OCI-M2 (cell line): ENCODE measurements around the gene ZNF716.
"Not testable (repeated sequence)": the region's sequence is repeated elsewhere in the genome, so short reads cannot be mapped to it uniquely, and the experiment has no call there.

ENCODE experiments used
- DNase-seq: peaks from one replicate; lab custom pipeline; 2025; ENCODE audit not compliant: unreplicated experiment; lab: John Stamatoyannopoulos, UW

The ZNF716 gene

DNA sequence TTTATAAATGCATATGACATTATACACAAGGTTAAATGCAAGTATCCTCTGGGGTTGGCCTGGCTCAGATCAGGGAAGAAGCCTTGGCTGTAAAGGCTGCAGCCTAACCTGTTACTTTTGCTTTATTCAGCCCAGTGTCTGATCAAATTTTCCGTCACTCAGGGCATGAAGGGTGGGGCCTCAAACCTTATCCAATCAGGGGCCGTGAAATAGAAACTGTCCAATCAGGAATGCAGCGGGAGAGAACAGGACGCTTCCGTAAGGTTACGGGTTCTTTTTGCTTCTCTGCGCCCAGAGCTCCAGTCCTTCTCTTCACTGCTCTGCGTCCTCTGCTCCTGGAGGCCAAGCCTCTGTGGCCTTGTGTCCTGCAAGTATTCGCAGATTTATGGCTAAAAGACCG, at the start of gene ZNF716:
Gene ZNF716 (plus strand): TSS at position 274 of the 400 bp plus-strand sequence. CDS start 112 bp downstream, at position 386.
- no peak for DNase-seq

DNA sequence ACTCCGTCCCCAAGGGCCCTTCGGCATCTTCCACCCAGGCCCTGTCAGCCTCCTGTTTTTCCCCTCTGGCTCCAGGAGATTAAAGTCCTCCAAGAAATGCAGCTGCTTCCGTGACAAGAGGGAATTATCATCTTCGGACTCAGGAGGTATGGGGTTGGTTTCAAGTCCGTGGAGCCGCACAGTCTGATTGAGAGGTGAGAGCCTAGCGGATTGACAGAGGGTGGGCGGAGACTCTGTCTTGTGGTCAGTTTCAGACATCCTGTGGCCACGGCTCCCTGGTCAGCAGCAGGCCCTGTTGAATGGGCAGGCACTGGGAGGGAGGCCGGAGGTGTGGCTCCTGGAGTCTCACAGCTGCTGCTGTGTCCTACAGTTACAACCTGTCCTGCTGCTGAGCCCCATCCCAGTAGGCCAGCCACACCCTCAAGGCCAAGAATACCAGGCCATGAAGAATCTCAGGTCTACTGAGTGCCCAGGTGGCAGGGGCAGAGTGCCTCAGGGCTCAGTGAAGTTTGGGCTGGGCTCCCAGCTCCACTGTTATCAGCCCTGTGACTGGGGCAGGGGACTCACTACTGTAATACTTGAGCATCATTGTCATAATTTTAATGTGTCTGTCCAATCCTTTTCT, 49.3 kb upstream of the ZNF716 start:
- DNase-seq, result no peak

DNA sequence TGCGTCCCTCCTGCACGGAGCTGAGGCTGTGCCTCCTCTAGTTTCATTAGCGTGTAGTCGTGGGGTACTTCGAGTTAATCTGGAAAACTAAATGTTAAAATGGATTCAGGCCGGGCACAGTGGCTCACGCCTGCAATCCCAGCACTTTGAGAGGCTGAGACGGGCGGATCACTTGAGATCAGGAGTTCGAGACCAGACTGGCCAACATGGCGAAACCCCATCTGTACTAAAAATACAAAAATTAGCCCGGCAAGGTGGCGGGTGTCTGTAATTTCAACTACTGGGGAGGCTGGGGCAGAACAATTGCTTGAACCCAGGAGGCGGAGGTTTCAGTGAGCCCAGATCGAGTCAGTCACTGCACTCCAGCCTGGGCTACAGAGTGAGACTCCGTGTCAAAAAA, 46.9 kb upstream of the ZNF716 start:
- not testable (repeated sequence) for DNase-seq

DNA sequence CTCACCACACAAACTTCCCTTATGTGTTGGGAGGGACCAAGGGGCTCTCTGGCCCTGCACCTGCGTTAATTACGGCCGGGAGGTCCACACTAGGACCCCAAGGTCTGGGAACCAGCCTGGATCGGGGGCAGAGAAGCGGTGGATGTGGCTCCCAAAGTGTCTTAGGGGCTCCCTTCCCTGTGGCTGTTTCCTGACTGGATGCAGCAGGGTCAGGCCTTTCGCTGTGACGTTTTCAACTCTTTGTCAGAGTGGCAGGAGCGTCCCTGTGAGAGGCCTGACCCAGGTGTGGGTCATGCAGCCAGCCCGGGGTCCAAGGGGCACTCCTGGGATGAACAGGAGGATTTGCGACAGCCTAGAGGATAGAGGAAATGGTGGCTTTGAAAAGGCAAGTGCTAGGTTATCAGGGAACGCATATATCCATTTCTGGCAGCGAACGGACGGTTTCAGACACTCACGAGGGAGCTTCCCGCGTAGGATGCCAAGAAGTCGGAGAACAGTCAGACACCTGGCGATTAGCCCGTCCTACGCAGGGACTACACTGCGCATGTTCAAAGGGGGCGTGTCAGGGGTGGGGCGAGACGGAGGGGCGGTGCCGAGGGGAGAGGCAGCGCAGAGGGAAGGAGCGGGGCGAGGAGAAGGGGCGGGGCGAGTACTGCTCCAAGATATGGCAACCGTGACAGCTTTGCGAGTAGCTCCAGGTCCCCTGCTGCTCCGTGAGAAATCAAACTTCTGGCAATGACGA, 46.2 kb upstream of the ZNF716 start:
- DNase-seq, result no peak

DNA sequence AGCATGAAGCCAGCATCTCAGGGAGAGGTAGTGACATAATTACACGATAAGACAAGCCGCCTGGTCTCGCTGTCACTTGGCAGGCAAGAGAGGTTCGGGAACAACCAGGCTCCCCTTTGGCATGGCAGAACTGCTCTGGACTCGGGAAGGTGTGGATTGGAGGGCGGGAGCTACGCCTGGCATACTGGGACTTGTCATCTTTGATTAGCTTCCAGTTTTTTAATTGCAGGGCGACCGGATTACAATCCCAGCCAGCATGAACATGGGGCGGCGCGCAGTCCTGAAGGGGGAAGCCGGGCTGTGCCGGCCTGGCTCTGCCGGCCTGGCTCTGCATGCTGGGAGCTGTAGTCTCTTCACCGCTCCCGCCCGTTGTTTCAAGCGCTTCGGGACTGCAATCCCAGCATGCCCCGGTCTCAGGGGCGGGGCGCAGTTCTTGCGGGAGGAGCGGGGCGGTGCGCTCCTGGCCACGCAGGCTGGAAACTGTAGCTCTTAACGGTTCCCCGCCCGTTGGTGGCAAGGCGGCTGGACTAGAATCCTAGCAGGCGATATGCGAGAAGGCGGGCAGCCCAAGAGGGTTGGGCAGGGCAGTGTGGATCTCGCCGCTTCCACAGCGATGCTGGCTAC, 45.5 kb upstream of the ZNF716 start:
- DNase-seq, result no peak

DNA sequence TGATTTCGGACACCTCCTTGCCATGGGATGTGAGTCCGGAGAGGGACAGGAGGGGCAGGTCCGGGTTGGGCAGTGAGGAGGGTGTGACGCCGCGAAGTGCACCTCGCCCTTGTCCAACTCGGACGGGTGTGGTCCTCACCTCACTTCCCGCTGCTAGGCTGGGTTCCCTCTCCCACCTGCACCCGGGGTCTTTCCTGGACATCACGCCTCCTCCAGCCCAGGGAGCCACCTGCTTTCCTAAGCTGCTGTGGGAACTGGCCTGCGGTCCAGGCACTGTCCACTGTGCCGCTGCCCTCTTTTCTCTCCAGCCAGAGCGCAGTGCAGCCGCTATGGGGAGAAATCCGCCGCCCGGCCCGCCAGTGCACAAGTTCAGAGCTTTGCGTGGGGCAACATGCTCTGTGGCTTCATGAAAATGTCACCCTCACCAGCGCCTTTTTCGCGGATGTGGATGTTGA, 45.0 kb upstream of the ZNF716 start:
- DNase-seq, result no peak

DNA sequence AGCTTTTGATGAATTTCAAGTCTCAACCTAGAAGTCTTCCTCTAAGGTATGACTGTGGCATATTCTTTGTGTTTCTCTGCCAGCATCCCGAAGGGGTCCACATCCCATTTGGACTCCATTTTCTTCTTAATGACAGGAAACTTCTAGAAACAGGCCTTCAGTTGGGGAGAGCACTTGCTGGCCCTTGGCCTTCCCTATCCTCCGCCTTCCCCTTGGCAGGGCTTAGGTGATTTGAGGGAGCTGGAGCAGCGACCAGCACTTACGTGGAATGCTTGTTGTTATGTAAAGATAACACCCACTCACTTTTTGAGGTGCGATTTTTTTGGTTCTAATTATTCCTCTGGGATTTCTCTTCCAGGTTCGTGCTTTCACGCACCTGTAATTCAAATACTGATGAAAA, 42.9 kb upstream of the ZNF716 start:
- no peak for DNase-seq

DNA sequence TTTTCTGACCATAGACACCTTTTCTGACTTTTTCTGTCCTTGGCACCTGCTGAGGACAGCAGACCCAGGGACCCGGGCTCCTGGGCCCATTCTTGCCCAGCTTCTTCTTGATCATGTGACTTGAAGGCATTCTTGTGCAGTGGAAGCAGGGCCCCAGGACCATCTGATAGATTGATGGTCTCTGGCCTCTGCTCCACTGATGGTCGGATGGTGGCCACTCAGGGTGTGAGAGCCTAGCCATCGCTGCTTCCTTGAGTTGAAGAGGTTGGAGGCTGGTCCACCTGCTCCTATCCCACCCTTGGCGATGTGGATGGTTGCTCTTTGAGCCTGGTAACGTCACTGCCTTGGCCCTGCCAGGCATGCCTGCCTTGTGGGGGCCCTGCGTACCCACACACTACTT, 37.8 kb upstream of the ZNF716 start:
- DNase-seq, result no peak

DNA sequence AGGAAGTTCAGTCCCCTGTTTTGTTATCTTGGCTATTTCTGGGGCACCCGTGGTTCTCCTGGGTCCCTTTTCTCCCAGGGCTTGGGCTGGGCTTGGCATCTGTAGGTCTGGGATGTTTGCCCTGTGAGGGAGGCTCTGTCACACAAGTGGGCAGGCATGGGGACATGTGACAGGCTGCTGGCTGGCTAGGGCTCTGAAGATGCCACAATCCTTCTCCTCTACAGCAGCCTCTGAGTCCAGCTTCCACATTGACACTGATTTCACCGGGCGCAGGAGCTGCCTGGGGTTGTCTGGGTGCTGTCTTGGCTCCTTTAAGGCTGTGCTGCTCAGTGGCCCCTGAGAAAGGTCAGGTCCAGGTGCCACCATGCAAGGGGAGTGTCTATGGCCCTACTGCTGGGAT, 37.4 kb upstream of the ZNF716 start:
- no peak for DNase-seq

DNA sequence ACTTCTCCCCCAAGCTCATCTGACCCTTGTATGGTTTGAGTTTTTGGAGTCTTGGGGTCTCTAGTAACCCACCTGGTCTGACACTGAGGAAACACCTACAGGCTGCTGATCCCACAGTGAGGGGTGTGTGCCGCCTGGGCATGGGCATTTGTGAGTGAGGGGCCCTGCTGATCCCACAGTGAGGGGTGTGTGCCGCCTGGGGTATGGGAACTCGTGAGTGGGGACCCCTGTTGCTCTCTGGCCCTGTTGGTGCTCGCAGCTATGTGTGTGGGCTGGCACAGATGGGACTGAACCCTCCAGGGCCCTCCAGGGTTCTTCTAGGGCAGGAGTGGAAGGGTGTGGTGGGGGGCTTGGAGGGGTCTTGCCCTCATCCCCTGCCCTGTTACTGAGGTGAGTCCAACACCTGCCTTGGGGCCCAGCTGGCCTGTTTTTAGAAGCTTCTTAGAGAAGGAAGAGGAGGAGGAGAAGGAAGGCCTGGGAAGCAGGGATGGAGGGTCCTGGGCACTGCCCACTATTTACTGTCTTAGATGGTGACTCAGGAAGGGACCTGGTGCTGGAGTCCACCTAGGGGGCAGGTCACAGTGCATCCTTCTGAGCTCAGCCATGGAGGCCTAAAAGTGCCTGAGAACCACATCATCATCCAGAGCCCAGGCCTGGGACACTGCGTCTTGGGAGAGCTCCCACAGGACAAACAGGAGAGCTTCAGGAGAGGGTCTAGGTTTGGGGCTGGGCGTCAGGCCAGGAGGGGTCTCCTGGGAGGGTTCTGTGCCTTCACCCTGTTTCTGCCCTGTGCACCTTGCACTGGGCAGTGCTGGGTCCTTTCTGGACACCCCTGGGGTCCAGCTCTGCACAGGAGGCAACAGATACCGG, 36.2 kb upstream of the ZNF716 start:
- DNase-seq, result no peak

DNA sequence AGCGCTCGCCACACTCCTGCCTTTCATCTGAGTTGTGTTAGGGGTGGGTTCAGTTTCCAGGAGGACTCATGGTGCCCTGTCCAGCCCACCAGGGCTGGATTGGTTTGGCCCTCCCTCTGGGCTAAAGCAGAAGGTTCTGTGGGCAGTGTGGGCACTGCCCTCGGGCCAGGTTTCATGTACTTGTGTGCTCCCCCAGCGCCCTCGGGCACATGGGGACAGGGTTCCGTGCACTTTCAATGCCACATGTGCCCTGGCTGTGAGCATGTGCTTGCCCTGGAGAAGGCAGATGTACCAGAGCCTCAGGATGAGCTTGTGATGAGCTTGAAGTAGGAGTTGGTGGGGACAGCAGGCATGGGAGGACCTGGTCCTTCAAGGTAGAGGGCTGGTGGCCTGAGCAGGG, 35.6 kb upstream of the ZNF716 start:
- no peak for DNase-seq

DNA sequence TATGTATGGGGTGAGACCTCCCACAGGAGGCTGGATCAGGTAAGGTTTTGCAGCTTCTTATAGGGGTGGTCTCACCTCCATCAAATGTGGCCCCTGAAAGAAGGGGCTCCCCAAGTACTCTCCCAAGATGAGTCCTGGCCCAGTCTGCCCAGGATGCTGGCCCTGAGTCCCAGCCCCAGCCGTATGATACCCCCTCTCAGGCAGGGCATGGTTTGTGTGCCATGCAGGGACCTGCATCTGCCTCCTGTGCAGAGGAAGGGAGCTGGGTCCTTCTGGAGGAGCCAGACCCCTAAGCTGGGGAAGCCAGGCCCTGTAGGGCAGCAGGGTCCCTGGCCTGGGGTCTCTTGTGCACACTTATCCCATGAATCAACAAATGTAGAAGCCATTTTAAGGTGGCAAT, 35.1 kb upstream of the ZNF716 start:
- DNase-seq, result no peak

DNA sequence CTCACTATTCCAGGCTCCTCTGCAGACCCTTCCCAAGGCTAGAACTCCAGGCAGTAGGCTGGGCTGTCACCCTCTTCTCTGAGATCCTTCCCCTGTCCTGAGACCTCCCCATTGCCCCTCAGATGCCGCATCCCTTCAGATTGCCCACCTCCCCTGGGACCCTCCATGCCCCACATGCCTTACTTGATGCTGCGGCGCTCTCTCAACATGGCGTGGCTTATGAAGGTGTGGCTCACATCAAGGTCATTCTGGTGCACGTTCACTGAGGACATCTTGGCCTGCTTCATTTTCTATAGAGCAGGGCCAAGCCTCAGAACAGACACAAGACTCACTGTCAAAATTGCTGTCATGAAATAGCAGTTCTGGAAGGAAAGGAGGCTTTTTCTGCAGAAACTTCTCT, 34.7 kb upstream of the ZNF716 start:
- DNase-seq, result no peak

DNA sequence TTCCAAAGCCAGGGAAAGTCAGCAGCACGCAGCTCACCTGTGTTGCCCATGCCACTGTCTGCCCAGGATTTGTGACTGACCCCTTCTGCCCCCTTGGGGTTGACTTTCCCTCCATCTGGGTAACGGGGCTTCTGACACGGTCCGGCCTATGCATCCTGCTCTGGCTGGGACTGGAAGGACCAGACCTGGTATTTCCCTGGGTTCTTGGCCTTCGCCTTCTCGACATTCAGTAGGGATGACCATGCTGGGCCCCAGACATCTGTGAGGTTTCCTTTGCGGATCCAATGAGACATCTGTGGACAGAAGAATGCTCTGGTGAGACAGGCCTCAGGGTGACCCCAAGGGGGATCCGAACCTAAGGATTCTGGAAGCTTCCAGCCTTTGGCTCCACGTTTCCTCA, 34.2 kb upstream of the ZNF716 start:
- no peak for DNase-seq

DNA sequence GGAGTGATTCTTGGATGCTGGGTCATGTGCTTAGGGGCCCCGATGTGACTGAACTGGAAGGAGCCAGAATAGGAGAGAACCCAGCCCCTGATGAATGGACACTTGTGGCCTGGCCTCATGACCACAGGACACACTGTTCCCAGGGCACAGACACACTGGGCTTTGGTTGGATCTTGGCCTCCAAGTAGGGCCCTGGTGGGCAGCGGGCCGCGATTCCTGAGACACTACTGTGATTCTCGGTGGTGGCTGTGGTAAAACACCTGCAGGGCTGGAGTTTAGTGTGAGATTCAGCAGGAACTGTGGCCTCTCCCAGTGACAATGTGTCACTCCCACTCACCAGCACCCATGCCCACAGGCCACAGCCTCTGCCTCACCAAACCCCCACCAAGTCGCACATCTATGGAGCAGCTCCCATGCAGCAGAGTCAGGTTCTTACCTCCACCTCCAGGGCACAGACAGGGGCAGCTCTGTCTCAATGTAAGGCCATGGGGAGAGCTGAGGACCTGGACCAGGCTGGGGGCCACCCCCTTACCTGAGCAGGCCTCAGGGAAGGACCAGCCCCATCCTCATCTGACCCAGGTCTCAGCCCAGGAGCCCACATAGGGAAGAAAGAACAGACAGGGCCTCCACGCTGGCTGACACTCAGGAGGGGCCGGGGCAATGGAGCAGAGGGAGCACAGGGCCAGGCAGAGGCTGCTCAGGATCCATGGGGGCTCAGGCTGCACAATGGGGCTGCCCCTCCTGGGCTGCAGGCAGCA, 33.2 kb upstream of the ZNF716 start:
- no peak for DNase-seq

DNA sequence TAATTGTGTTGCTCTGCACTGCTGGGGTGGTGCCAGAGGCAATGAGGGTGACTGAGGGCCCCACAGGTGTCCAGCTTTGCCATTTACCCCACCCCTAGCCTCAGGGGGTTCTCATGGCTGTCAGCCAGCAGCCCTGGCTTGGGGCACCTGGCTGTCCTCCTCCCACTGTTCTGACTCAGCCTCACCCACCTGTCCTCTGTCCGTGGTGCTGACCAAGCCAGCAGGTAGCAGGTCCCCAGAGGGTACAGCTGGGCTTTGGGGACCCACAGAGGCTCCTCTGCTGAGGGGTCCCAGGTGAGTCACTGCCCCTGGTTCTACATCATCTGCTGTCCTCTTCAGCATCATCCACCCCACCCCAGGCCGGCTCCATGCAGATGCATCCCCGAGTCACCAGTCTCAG, 32.2 kb upstream of the ZNF716 start:
- DNase-seq, result no peak

DNA sequence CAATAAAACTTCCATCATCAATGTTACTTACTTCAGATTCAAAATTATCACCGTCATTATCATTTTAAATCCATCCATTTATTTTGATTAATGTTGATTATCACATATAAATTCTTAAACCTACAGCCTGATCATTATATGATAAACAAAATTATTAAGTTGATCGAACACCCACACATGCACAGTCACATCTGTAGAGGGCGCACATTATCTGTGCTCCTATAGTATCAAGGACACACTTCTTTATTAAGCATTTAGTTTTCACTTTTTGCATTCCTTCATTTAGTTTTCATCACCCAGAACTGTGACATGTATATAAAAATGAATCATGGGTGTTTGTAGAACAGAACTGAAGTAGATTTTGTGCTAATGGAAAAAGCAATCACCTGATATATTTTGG, 26.2 kb upstream of the ZNF716 start:
- no peak for DNase-seq

DNA sequence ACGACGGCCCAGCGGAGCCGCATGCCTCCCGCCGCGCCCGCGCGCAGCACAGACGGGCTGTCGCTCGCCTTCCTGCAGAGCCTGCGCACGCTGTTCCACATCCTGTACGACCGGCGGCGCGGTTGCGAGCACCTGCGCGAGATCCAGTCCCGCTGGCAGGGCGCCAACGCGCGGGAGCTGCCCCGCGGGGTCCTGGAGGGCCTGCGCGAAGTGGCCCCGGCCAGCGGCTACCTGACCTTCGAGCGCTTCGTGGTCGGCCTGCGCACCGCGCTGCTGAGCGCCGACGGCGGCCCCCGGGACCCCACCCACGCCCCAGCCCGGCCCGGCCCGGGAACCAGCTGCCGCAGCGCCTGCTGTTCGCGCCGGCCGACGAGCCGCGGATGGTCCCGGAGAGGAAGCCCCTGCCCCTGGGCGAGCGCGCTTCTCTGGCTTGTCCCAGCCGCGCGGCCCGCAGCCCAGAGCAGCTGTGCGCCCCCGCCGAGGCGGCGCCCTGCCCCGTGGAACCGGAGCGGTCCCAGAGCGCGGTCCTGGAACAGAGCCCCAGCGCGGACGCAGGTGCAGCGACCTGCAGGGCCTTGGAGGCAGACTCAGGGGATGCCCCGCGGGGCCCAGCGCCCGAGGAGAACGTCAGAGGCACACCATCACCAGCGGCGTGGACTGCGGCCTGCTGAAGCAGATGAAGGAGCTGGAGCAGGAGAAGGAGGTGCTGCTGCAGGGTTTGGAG, 25.3 kb upstream of the ZNF716 start:
- DNase-seq, result no peak

DNA sequence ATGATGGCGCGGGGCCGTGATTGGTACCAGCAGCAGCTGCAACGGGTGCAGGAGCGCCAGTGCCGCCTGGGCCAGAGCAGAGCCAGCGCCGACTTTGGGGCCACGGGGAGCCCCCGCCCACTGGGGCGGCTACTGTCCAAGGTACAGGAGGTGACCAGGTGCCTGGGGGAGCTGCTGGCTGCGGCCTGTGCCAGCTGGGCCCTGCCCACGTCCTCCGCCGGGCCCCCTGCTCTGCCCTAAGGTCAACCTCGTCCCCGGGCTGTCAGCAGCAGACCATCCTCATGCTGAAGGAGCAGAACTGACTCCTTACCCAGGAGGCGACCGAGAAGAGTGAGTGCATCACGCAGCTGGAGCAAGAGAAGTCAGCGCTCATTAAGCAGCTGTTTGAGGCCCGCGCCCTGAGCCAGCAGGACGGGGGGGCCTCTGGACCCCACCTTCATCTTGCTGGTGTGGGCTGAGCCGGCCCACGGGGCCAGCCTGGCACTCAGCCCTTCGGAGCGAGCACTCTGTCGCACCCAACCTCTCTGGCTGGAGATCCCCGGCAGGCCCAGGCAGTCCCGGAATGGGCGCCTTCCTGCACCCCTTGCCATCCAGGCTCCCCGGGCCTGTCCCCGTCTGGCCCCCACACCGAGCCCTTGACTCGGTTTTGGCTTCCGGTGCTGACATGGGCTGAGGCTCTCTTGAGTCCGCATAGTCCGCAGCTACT, 24.6 kb upstream of the ZNF716 start:
- no peak for DNase-seq
